Suprapubic skin (tissue), 4 donors: ENCODE results near the gene LHFPL6. TPM values are rescaled to one million over a fixed set of nuclear protein-coding genes. Genes with fewer than 3 reads are reported as not detected.

Experiments
- DNase-seq, 2 donors: peaks; one replicate each; pipeline ENCODE4 v3.0.0-alpha.2; 2019; ENCODE audit warnings: low spot score in 2 of 2
- H3K27ac ChIP-seq: fragments of 200-600 bp; sonication (generic); one replicate; pipeline ENCODE4 v1.5.1; 2019
- H3K27me3 ChIP-seq: fragments of 200-600 bp; sonication (generic); one replicate; pipeline ENCODE4 v1.5.1; 2019
- H3K36me3 ChIP-seq: fragments of 200-600 bp; sonication (generic); one replicate; pipeline ENCODE4 v1.5.1; 2019
- H3K4me1 ChIP-seq: fragments of 200-600 bp; sonication (generic); one replicate; pipeline ENCODE4 v1.5.1; 2019
- H3K4me3 ChIP-seq: fragments of 200-600 bp; sonication (generic); one replicate; pipeline ENCODE4 v1.5.1; 2019; ENCODE audit warnings: mild to moderate bottlenecking
- H3K9me3 ChIP-seq: fragments of 200-600 bp; sonication (generic); one replicate; pipeline ENCODE4 v1.5.1; 2019
- EP300 ChIP-seq: sonication (generic); formaldehyde crosslinking; IDR thresholded peaks from one replicate; pipeline ENCODE4 v1.6.1; 2017; ENCODE audit warnings: antibody characterized with exemption
- POLR2A ChIP-seq, 2 donors: fragments of 450-650 bp; IDR thresholded peaks; one replicate each; pipeline ENCODE4 v1.6.1; 2017; ENCODE audit warnings: antibody characterized with exemption in 2 of 2, mild to moderate bottlenecking in 2 of 2, moderate library complexity in 2 of 2
- POLR2AphosphoS5 ChIP-seq, 3 donors: sonication (generic); formaldehyde crosslinking; IDR thresholded peaks; one replicate each; pipeline ENCODE4 v1.6.1; 2017; ENCODE audit warnings: antibody characterized with exemption in 3 of 3
- WGBS: methylation state at CpG from one replicate; pipeline ENCODE4 v1.1.5; 2018; 5-methylcytosine and 5-hydroxymethylcytosine counted together
- total RNA-seq, 4 donors: library from RNA; depleted of rRNA; stranded (reverse); fragments of >200 nt; gene quantifications; one replicate each; pipeline ENCODE4 v1.1.0, GENCODE V29; 2016
- TF ChIP-seq, protein P1 (sequence below), 2 donors: fragments of 200-600 bp in 1 of 2; fragments of 450-650 bp in 1 of 2; sonication (generic) in 1 of 2; IDR thresholded peaks; one replicate each; pipeline ENCODE4 v1.5.1; 2016 to 2019; ENCODE audit warnings: antibody characterized with exemption in 2 of 2, mild to moderate bottlenecking in 1 of 2, moderate library complexity in 1 of 2

Gene LHFPL6
- total RNA-seq, 4 donors from 2014 or later, result 10.6 to 21.0 (median 15.6) TPM

DNA sequence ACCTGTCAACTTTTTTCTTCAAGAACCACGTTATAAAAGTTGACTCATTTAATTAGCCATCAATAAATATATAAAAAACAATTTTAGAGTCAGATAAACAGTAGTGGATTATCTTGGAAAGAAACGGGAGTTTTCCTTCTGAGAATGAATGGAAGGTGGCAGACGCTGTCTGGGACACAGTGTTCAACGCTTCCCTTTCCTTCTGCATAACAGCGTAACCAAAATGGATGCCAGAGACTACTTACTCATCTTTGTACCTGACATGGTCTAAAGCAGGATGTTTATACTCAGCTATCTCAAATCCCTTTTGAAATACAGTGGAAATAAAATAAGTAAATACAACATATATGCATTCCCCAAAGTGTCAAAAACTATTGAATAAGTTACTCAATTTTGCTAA lies 195.2 kb downstream of the LHFPL6 start:
- H3K27me3 ChIP-seq, result no peaks in the 10 kb centered on the region
- 61% methylated on average over 5 of the region's 5 CpGs for WGBS
- no peak overlapping the region for H3K27ac ChIP-seq
- peaks cover 18% of the 10 kb centered on the region for H3K4me1 ChIP-seq
- no peaks in the 10 kb centered on the region for H3K9me3 ChIP-seq
- no peaks in the 10 kb centered on the region for H3K36me3 ChIP-seq
- H3K4me3 ChIP-seq, result no peak overlapping the region
- no peak for DNase-seq
- TF ChIP-seq EP300, result no peak
- no peak for TF ChIP-seq POLR2A (IDR thresholded peaks at IDR 0.05)
- TF ChIP-seq, protein P1, sequence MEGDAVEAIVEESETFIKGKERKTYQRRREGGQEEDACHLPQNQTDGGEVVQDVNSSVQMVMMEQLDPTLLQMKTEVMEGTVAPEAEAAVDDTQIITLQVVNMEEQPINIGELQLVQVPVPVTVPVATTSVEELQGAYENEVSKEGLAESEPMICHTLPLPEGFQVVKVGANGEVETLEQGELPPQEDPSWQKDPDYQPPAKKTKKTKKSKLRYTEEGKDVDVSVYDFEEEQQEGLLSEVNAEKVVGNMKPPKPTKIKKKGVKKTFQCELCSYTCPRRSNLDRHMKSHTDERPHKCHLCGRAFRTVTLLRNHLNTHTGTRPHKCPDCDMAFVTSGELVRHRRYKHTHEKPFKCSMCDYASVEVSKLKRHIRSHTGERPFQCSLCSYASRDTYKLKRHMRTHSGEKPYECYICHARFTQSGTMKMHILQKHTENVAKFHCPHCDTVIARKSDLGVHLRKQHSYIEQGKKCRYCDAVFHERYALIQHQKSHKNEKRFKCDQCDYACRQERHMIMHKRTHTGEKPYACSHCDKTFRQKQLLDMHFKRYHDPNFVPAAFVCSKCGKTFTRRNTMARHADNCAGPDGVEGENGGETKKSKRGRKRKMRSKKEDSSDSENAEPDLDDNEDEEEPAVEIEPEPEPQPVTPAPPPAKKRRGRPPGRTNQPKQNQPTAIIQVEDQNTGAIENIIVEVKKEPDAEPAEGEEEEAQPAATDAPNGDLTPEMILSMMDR (IDR thresholded peaks at IDR 0.05), result no peak
- no peak for TF ChIP-seq POLR2AphosphoS5 (IDR thresholded peaks at IDR 0.05)

DNA sequence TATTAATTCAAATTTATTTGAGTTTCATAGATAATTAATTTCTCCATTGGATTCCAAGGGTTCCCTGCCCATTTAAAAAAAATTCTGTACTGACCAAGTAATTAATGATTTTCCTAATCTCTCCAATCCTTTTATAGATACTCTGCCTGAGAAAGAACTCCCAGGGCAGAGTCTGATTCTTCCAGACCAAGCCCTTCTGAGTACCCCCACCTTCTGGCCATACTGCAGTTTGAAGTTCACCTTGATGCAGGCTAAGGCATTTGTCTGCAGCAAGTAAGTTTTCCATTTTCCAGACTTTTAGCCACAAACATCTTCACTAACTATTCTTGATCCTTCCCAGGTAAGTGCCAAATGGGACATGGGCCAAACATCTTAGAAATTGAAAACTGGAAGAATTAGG lies 195.9 kb downstream of the LHFPL6 start:
- Histone ChIP-seq H3K27ac (no peak overlapping the region), H3K36me3 (no peaks in the 10 kb centered on the region), H3K27me3 (no peaks in the 10 kb centered on the region), H3K9me3 (no peaks in the 10 kb centered on the region), H3K4me3 (no peak overlapping the region), H3K4me1 (peaks cover 18% of the 10 kb centered on the region)
- no peak for DNase-seq
- no peak for TF ChIP-seq POLR2A (IDR thresholded peaks at IDR 0.05)
- no peak for TF ChIP-seq EP300
- TF ChIP-seq, protein P1 (IDR thresholded peaks at IDR 0.05), result no peak
- no peak for TF ChIP-seq POLR2AphosphoS5 (IDR thresholded peaks at IDR 0.05)

DNA sequence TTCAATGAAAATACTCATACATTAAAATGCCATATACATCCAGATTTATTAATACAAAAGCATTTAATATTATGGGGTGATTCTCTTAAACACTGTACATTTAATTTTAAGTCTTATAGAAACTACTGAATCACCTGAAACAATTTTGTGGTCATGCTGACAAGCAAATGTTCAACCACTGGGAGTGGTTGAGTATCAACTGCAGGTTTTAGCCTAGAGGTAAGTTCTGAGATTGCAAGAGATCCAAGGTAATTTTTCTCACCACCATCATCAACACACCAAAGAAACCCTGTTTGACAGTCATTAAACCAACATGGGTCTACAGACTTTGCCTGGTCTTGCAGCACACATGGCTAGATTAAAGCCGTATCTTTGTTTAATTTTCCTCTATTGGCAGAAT lies 196.3 kb downstream of the LHFPL6 start:
- no peaks in the 10 kb centered on the region for H3K9me3 ChIP-seq
- DNase-seq, result no peak
- H3K4me3 ChIP-seq, result no peak overlapping the region
- peaks cover 18% of the 10 kb centered on the region for H3K4me1 ChIP-seq
- TF ChIP-seq, protein P1 (IDR thresholded peaks at IDR 0.05), result no peak
- TF ChIP-seq EP300 (no peak), POLR2AphosphoS5 (IDR thresholded peaks at IDR 0.05) (no peak), POLR2A (IDR thresholded peaks at IDR 0.05) (no peak)
- no peaks in the 10 kb centered on the region for H3K27me3 ChIP-seq
- WGBS, result 85% methylated on average over 1 of the region's 1 CpG
- H3K27ac ChIP-seq, result no peak overlapping the region
- H3K36me3 ChIP-seq, result no peaks in the 10 kb centered on the region

DNA sequence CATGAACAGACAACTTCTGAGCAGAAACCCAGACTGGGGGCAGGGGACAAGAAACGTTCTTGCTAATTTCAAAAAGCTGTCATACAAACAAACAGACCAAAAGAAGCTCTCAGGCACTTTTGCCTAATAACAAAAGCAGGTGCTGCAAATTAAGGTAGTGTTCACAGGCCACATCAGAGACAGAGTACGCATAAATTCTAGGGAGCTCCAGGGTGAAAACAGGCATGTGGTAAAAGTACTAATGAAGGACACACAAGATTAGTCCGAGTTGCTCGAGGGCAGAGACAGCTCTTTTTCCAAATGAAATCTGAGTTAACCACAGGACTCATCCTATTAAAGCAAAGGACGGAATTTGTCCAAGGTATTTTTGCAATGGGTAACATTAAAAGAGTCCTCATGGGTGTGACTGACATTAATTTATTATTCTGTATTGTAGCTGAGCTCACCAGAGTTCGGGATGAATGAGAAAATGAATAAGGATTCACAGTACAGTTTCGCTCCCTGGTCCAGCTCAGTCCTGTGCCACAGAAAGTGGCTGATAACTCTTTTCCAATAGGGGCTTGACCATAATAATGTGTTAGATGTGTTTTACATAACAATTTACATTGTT lies 197.3 kb downstream of the LHFPL6 start:
- H3K27me3 ChIP-seq, result no peaks in the 10 kb centered on the region
- WGBS, result 62% methylated on average over 7 of the region's 7 CpGs
- no peak for DNase-seq
- H3K4me3 ChIP-seq, result no peak overlapping the region
- no peaks in the 10 kb centered on the region for H3K36me3 ChIP-seq
- H3K9me3 ChIP-seq, result no peaks in the 10 kb centered on the region
- TF ChIP-seq POLR2AphosphoS5 (IDR thresholded peaks at IDR 0.05) (no peak), POLR2A (IDR thresholded peaks at IDR 0.05) (no peak), EP300 (no peak)
- TF ChIP-seq, protein P1 (IDR thresholded peaks at IDR 0.05), result no peak
- peaks cover 12% of the 10 kb centered on the region for H3K4me1 ChIP-seq
- H3K27ac ChIP-seq, result no peak overlapping the region

DNA sequence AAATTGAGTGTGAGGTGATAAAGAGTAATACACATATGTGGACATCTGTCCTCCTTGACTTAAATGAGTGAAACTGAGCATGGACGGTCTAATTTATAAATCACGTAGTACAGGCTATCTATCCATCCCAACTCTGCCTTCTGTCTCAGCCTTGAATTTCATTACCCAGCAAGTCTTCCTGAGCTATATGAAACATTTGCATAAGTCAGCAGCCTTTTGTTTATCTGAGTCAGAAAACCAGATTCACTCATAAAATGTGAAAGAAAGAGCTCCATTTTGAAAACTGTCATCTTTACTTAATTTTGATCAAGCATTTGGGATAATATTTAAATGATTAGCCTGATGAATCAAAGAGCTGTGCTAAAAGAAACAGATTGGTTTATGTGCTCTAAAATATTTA lies 197.9 kb downstream of the LHFPL6 start:
- Histone ChIP-seq H3K27me3 (no peaks in the 10 kb centered on the region), H3K4me1 (peaks cover 7% of the 10 kb centered on the region), H3K27ac (no peak overlapping the region), H3K9me3 (no peaks in the 10 kb centered on the region), H3K4me3 (no peak overlapping the region), H3K36me3 (no peaks in the 10 kb centered on the region)
- 97% methylated on average over 2 of the region's 2 CpGs for WGBS
- TF ChIP-seq POLR2A (IDR thresholded peaks at IDR 0.05) (no peak), POLR2AphosphoS5 (IDR thresholded peaks at IDR 0.05) (no peak), EP300 (no peak)
- TF ChIP-seq, protein P1 (IDR thresholded peaks at IDR 0.05), result no peak
- no peak for DNase-seq
